Inflammatory macrophage (primary cell): ENCODE results near the gene BCAS4.

Experiments used
- DNase-seq, 2 donors: peaks; one replicate each; pipeline ENCODE4 v3.0.0-alpha.2; 2020 to 2022

BCAS4 gene

DNA sequence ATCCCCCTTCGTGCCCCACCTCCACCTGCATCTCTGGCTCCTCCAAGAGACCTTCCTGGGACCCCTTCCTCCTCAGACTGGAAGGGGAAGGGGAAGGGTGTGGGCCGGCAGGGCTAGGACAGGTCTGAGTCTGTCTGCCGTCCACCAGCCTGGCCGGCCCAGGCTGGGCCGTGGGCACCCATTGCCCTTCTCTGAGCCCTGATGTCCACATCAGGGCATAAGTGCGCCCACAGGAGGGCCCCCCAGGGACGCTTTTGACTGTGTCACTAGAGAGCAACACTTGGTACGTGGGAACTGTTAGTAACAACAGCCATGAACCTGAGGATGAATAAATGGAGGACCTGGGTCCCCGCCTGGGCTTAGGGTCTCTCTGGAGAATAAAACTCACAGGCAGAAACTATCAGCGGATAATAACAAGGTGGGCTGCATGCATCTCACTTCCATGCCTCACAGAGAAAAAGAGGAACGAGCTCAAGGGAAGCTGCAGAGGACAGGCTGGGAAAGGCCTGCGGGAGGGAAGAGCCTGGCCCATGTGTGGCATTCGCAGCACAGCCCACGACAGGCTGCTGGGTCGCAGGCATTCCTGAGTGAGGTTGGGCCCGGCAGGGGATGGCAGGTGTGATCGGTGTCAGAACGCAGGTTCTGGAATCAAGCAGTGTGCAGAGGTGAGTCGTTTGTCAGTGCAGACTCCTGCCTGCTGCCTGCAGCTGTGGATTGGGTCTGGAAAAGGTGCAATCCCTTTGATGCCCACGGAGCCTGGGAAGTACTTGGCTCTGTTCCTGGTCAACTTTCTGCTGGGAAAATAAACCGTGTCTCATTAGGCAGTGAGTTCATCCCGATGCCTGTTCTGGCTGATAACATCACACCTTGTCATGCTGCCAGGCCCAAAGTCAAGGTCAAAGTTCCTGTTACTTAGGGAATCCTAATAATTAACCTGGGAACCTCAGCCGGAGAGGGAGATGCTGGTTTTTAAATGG is 60.9 kb downstream of the BCAS4 start:
- no peak for DNase-seq

DNA sequence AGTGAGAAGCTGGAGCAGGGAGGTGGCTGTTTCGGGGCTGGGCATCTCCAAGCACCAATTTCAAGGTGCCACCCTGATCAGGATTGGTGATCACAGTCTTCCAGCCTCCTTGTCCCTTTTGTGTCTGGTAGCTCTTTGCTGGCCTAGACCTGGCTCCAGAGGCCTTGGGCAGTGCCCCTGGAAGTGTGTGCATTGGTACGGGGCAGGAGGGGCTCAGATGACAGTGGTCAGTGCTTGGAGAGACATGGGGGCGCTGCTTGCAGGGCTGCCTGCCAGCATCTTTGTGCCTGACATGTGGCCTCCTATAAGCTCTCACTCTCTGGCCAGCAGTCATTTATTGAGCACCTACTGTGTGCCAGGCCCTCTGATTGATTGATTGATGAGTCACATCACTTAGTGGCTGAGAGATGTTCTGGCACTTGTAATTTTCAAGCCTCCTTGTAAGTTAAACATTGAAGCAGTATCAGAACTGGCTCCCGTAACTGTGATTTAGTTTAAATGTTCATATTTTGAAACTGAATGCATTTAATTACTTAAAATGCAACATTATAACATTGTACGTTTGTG is 61.7 kb downstream of the BCAS4 start:
- no peak for DNase-seq

DNA sequence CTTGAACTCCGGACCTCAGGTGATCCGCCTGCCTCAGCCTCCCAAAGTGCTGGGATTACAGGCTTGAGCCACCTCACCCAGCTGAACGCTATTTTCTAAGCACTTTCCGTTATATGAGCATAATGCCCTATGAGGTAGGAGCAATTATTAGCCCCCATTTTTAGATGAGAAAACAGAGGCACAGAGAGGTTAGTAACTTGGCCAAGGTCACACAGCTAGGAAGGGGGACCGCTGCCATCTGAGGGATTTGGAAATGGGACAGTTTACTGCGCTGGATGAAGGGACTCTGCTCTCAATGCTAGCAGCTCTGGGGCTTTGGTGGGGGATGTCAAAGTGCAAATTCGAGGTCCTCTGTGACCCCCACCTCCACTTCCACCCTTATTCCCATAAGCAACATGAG is 62.5 kb downstream of the BCAS4 start:
- DNase-seq = no peak

DNA sequence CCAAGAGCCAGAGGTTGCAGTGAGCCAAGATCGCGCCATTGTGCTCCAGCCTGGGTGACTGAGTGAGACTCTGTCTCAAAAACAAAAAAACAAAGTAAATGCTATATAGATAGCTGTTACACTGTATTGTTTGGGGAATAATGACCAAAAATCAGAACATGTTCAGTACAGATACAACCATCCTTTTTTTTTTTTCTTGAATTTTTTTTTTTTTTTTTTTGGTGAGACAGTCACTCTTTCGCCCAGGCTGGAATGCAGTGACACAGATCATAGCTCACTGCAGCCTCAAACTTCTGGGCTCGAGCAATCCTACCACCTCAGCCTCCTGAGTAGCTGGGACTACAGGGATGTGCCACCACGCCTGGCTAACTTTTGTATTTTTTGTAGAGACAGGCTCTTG is 63.7 kb downstream of the BCAS4 start:
- DNase-seq = no peak

DNA sequence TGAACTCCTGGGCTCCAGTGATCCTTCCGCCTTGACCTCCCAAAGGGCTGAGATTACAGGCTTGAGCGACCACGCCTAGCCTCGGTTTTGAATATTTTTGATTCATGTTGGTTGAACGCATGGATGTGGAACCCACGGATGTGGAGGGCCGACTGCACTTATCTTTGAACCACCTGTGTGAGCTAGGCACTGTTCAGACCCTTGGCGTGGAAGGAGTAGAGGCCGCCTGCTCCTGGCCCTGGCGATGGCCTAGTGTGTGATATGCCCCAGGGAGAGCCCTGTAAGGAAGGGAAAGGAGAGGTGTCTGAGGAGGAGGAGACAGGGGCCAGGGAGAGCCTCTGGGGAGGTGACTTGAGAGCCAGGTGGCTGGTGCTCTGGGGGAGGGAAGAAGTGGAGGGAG is 64.3 kb downstream of the BCAS4 start:
- DNase-seq = no peak

DNA sequence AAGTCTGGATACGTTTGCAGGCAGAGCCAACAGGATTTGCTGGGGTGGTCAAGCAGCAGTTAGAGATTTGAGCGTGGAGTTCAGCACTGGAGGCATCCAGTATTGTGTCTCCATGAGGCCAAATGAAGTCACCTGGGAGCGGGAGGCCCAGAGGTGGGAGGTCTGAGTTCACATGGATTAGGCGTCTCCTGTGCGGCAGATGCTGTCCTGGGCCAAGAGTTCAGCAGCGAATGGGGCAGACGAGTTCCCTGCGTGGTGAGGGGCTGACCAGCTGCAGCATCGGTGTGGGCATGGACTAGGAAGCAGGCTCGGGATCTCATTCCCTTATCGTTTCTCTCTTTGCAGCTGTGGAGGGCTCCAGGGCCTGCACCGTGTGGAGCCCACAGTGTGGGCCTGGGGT is 66.2 kb downstream of the BCAS4 start:
- no peak for DNase-seq

DNA sequence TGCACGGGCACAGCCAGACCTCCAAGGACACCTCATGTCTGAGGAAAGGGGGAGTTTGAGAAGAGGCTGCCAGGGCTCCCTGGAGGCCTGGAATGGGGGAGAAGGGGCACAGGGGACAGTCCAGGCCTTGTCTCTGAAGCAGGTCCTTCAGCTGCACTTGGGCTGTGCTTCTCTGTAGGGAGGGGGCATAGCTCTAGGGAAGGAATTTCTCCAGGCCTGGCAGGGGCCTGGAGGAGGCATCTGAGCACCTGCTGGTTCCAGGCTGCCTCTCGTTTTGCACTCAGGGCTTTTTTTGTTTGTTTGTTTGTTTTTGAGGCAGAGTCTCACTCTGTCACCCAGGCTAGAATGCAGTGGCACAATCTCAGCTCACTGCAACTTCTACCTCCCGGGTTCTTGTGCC is 67.7 kb downstream of the BCAS4 start:
- no peak for DNase-seq

DNA sequence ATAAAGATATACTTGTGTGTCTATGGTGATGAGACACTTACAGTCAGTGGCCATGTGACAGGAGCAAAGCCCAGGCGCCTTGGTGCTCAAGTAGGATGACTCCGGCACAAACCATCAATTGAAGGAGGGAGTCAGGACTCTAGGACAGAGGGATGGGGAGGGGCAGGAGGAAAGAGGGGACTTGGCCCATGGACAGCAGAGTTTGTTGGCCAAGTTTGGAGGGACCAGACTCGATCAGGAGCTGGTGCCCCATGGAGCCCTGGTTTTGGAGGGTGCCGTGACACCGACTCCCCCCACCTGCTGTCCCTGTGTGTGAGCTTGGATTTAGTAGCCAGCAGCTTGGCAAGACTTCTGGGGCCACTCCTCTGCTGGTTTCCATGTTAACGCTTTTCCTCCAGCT is 70.3 kb downstream of the BCAS4 start:
- no peak for DNase-seq

DNA sequence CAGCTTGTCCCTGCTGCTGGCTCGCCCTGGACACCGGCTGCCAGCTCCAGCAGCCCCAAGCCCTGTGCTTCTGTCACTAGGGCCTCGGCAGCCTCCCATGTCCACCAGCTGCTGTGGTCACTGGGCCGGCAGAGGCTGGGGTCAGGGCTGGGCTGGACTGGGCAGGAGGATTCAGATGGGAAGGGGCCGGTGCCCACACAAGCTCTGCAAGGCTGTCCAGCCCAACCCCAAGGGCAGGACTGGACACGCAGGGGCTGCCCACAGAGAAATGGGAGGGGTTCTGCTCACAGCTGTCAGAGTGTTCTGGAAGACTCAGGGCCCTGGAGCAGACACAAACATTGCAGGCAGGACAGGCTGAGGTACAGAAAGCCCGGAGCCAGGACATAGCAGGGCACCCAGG is 70.7 kb downstream of the BCAS4 start:
- no peak for DNase-seq

DNA sequence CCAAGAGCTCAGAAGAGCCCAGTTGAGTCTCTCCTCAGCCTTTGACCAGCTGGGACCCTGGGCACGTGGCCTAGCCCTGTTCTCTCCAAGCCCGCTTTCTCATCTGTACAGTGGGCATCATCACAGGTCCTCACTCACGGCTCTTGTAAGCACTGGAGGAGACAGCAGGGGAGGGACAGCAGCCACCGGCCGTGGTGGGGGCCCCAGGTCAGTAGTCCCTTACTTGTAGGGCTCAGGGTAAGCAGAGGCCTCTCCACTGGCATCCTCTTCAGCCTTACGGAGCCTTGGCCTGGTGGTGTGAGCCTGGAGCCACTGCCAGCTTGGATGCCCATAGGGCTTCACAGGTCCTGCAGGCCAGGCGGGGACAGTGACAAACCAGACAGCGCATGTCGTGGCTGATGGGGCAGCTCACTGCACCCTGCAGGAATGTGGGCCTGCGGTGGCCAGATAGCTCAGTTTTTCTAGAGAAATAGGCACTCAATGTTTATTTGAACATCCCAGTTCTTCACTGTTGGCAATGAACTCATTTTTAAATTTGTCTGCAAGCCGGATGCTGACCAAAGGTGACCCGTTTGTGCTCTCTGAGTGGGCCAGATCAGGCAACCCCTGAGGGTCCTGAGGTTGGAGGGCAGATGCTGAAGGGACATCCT is 71.3 kb downstream of the BCAS4 start:
- no peak for DNase-seq

DNA sequence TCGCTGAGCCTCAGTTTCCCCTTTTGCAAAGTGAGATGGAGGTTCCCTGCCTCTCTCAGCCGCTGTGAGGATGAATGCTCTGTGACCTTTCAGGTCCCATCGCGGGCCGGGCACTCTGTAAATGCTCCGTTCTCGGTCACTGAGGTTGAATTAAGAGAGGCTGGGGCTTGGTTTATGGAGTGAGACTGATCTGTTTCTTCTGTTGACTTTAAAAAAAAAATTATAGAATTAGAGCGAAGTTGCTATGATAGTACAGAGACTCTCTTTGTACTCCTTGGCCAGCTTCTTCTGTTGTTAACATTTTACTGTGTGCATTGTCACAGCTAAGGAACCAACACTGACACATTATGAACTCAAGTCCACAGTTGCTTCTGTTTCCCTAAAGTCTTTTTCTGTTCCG is 72.0 kb downstream of the BCAS4 start:
- no peak for DNase-seq

DNA sequence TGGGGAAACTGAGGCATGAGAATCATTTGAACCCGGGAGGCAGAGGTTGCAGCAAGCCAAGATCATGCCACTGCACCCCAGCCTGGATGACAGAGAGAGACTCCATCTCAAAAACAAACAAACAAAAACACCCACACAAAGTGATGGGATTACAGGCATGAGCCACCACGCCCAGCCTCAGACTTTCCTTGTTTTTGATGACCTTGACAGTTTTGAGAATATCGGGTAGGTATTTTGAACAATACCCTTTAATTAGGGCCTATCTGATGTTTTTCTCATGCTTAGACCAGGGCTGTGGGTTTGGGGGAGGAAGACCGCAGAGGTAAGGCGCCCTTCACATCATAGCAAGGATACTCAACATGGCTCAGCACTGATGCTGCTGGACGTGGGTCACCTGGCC is 72.9 kb downstream of the BCAS4 start:
- DNase-seq = no peak

DNA sequence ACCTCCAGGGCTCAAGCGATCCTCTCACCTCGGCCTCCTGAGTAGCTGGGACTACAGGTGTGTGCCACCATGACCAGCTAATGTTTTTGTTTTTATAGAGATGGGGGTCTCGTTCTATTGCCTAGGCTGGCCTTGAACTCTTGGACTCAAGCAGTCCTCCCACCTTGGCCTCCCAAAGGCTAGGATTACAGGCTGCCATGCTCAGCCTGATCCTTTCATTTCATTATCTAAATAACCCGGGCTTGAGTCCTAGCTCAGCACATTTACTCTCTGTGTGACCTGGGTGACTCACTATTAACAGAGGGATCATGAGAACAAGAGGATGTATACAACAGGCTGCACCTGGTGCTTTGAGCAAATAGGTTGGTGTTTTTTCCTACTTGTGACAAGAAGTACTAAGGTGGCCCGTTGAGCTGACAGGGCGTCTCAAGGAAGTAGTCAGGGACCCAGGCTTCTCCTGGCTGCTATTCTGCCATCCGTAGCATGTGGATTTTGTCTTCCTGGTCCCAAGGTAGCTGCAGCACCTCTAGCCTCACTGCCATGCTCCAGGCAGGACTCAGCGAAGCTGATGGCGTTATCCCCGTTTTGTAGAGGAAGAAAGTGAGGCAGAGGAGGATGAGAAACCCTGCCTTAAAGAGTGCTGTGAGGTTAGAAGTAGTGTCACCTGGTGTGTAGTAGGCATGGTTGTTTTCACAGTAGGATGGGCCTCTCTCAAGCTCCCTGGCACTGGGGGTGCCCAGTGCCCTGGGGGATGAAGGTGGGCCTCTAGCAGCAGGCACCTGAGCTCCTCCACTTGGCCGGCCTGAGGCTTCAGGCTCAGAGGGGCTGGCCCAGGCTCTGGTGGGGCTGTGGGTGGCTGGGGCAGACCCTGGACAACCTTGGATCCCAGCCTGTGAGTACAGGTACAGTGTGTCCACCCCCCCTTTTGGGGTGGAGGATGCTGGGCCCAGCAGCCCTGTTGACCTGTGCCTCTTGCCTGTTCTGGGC is 73.9 kb downstream of the BCAS4 start:
- no peak for DNase-seq

DNA sequence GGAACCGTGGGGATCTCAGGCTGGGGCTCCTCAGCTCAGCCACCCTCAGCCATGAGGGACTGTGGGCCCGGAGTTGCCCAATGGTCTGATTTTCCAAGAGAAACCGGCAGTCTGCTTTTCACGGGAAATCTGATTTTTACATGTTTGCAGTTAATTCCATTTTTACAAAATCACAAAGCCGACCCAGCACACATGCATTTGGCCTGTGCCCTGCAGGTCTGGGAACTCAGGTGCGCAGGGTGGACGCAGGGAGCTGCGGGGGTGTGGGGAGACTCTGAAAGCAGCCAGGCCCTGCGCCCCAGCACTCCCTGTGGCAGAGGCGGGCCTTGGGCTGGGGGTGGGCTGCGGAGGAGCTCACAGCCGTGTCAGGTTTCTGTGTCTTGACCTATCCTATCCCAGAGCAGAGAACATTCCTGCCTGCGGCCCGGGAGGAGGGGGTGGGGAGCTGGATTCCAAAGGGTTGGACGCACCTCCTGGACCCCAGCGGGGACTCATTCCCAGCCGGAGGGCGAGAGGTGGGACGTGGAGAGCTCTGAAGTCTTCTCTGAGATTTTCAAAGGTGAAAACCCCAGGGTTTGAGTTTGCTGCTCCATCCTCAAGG is 75.8 kb downstream of the BCAS4 start:
- DNase-seq = no peak

DNA sequence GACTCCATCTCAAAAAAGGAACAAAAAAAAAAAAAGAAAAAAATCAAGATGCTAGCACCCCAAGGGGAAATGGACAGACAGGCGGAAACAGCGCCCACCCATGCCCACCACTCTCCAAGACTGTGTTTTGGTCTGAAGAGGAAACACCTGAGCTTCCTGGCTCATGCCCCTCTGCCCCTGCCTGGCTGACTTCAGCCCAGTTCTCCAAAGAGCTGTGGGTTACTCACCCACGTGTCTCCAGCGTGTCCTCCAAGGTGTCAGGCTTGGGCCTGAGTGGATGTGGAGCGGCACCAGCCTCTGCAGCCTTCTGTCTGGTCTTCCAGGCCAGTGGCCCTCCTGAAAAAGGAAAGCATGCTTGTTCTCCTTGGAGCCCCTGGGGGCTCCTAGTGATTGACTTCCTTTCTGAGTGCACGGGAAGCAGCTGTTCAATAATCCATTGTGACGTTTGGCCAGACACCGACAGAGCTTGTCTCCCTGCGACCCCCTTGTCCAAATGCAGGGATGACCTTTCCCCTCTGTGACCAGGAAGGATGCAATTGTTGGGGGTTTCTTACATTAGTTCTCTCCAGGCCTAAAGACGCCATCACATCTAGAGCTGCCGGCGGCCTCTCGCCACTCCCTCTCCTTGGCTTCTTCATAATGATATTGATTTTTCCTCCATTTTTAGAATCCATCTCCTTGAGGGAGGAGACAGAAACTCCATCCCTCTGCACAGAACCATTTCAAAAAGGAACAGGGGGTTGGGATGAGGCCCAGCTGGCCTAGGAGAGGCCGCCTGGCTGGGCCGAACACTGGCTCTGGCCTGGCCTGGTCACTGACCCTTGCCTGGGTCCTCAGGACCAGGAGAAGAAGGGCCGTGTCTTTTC is 77.9 kb downstream of the BCAS4 start:
- DNase-seq = no peak

DNA sequence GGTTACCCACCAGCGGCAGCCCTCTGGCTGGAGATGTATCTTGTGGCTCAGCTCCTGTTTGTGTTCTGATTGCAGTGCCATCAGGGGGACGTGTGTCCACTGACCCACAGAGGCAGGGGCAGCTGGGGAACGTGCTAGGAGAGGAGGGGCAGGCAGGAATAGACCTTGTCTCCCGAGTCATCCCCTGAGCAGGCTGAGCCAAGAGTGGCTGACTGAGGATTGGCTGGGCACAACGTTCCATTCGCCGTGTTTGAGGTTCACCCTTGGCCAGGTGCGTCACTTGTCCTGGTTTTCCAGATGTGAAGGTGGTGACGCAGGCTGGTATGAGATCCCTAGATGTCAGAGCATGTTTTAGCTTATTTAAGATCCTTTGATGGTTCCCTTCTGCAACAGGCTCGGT is 78.7 kb downstream of the BCAS4 start:
- DNase-seq = no peak

DNA sequence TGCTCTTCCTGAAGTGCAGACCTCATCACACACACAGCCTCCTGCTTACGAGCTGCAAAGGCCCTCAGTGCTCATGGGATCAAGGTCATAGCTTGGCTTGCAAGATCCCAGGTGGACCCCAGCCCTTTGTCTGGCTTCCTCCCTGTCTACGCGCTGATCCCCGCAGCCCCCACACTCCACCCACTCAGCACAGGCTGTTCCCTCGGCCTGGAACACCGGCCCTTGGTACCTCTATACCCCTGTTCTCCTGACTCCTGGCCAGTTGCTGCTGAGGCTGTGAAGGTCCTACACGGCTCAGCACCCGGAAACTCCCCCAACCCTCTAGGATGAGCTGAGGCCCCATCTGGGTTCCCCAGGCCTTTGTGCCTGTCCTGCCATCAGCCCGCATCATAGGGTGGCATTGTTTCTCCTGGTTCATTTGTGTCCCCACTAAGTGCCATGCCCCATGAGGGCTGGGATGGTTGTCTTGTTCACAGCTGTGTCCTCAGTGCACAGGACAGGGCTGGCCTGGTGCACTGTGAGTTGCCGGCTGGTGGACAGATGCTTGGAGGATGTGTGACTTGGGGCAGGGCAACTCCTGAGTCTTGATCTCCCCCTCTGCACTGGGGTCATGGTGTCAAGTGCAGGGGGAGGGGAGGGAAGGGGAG is 79.4 kb downstream of the BCAS4 start:
- no peak for DNase-seq

DNA sequence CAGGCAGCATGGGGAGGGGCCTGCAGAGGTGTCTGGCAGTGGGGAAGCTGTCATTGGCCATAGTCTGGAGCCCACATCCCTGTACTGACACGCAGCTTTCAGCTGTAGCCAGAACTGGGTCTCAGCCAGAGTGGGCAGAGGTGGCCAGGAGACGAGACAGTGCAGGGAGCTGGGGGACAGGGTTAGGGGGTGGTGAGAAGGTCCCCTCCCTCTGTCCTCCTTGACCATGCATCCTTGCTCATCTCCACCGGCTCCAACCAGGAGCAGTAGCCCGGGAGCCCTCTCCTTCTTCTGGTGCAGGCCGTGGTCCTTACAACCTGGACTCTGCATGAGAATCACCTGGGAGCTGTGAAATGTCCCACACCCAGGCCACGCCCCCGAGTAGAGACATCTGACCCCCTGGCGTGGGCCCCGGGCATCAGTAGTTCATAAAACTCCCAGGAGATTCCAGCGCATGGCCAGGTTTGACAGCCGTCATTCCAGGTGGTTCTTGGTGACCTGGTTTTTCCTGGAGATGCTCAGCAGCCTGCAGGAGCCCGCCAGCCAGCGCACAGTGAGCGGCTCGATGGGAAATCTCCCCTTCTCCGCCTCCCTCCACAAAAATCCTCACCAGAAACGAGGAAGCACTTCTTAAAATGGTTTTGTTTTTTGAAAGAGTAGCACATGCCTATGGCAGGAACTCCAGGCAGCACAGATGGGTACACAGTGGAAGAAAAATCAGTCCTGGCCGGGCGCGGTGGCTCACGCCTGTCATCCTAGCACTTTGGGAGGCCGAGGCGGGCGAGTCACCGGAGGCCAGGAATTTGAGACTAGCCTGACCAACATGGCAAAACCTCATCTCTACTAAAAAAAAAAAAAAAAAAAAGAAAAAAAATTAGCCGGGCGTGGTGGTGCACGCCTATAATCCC is 80.2 kb downstream of the BCAS4 start:
- DNase-seq = no peak

DNA sequence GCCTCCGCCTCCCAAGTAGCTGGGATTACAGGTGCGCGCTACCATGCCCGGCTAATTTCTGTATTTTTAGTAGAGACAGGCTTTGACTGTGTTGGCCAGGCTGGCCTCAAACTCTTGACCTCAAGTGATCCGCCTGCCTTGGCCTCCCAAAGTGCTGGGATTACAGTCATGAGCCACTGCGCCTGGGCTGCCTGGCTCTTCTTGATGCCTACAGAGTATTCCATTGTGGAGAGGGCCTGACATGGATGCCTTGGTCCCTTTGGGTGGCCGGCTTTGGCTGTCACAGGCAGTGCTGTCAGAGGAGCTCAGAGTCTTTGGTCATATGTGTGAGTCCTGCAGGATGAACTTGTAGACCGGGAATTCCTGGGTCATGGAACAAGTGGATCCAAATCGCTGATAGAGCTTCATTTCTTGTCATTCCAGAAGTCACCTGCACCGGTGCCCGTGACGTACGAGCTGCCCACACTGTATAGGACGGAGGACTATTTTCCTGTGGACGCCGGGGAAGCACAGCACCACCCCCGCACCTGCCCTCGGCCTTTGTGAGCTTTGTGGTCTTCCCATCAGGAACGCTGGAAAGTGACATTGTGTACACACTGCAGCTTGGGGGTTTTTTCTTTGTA is 81.3 kb downstream of the BCAS4 start:
- DNase-seq = no peak
